Liver (tissue), 9 donors: Measurements from ENCODE around the gene SYNC. TPM values are rescaled to one million over a fixed set of nuclear protein-coding genes. Genes with fewer than 3 reads are reported as not detected.

Experiments
- DNase-seq: peaks from one replicate; pipeline ENCODE4 v3.0.0-alpha.2; 2017; ENCODE audit warnings: low spot score
- H3K27ac ChIP-seq, 2 donors: one replicate each; pipeline ENCODE4 v1.7.0; 2013; ENCODE audit warnings: inconsistent platforms in 2 of 2, low read length in 2 of 2, control low read depth in 1 of 2, low read depth in 1 of 2, mild to moderate bottlenecking in 1 of 2
- H3K27me3 ChIP-seq, 4 donors: one replicate each; pipeline versions ENCODE4 v1.6.1 to v1.7.0; 2013; ENCODE audit warnings: low read length in 3 of 4, inconsistent platforms in 1 of 4, mild to moderate bottlenecking in 1 of 4, moderate library complexity in 1 of 4; ENCODE audit not compliant: control insufficient read depth in 4 of 4, insufficient read depth in 4 of 4
- H3K36me3 ChIP-seq, 4 donors: one replicate each; pipeline versions ENCODE4 v1.6.1 to v1.7.0; 2013; ENCODE audit warnings: low read length in 3 of 4, mild to moderate bottlenecking in 3 of 4, low read depth in 1 of 4, moderate library complexity in 1 of 4; ENCODE audit not compliant: control insufficient read depth in 4 of 4, insufficient read depth in 3 of 4
- H3K4me1 ChIP-seq, 4 donors: one replicate each; pipeline versions ENCODE4 v1.6.1 to v1.7.0; 2013; ENCODE audit warnings: low read length in 3 of 4, mild to moderate bottlenecking in 3 of 4, moderate library complexity in 1 of 4; ENCODE audit not compliant: control insufficient read depth in 4 of 4, insufficient read depth in 4 of 4
- H3K4me3 ChIP-seq, 3 donors: one replicate each; pipeline versions ENCODE4 v1.6.1 to v1.7.0; 2013; ENCODE audit warnings: low read length in 3 of 3, control low read depth in 1 of 3, low read depth in 1 of 3, mild to moderate bottlenecking in 1 of 3
- H3K9ac ChIP-seq, 2 donors: one replicate each; pipeline ENCODE4 v1.7.0; 2013; ENCODE audit warnings: low read length in 2 of 2, mild to moderate bottlenecking in 2 of 2, moderate library complexity in 2 of 2, control low read depth in 1 of 2, low read depth in 1 of 2
- H3K9me3 ChIP-seq, 4 donors: one replicate each; pipeline versions ENCODE4 v1.6.1 to v1.7.0; 2013; ENCODE audit warnings: low read length in 3 of 4; ENCODE audit not compliant: control insufficient read depth in 4 of 4
- CTCF ChIP-seq: fragments of 150-350 bp; IDR thresholded peaks from 2 replicates; pipeline ENCODE4 v1.5.1; 2017; ENCODE audit warnings: improper control_type of control experiment, low read depth, low read length; ENCODE audit not compliant: missing input control
- EGR1 ChIP-seq, 2 donors: IDR thresholded peaks; 2 replicates each; pipeline ENCODE4 v1.6.1; 2016 to 2018; ENCODE audit warnings: antibody characterized with exemption in 2 of 2, low read depth in 2 of 2
- FOXA1 ChIP-seq: IDR thresholded peaks from 2 replicates; pipeline ENCODE4 v1.6.1; 2016; ENCODE audit warnings: antibody characterized with exemption
- FOXA2 ChIP-seq: IDR thresholded peaks from 2 replicates; pipeline ENCODE4 v1.6.1; 2016; ENCODE audit warnings: antibody characterized with exemption
- GABPA ChIP-seq, 2 donors: IDR thresholded peaks in 1 of 2; conservative IDR thresholded peaks in 1 of 2; 2 replicates each; pipeline ENCODE4 v1.6.1; 2016; ENCODE audit warnings: antibody characterized with exemption in 2 of 2, mild to moderate bottlenecking in 1 of 2, moderate library complexity in 1 of 2
- HNF4A ChIP-seq, 2 donors: conservative IDR thresholded peaks; 2 replicates each; pipeline ENCODE4 v1.6.1; 2016; ENCODE audit warnings: antibody characterized with exemption in 2 of 2, mild to moderate bottlenecking in 2 of 2
- MAX ChIP-seq: IDR thresholded peaks from 2 replicates; pipeline ENCODE4 v1.6.1; 2016; ENCODE audit warnings: antibody characterized with exemption
- RAD21 ChIP-seq, 2 donors: IDR thresholded peaks; 2 replicates each; pipeline ENCODE4 v1.6.1; 2016; ENCODE audit warnings: antibody characterized with exemption in 2 of 2, mild to moderate bottlenecking in 2 of 2
- RXRA ChIP-seq, 2 donors: IDR thresholded peaks; 2 replicates each; pipeline ENCODE4 v1.6.1; 2017 to 2018; ENCODE audit warnings: antibody characterized with exemption in 2 of 2, mild to moderate bottlenecking in 1 of 2
- SP1 ChIP-seq: IDR thresholded peaks from 2 replicates; pipeline ENCODE4 v1.6.1; 2018; ENCODE audit warnings: antibody characterized with exemption, mild to moderate bottlenecking
- WGBS: extraction: QIAGEN DNeasy Blood & Tissue Kit; methylation state at CpG from one replicate; pipeline ENCODE4 v1.1.7; 2013; 5-methylcytosine and 5-hydroxymethylcytosine counted together
- polyA plus RNA-seq, 2 donors: library from polyadenylated mRNA; stranded (reverse) in 1 of 2; unstranded in 1 of 2; fragments of 200-250 nt in 1 of 2; fragments of >200 nt in 1 of 2; fragmentation: Nextera tagmentation in 1 of 2; extraction: Ambion mirVana in 1 of 2; gene quantifications; one replicate each; pipeline versions ENCODE4 v1.2.1 to v1.2.3, GENCODE V29; 2013 to 2015
- total RNA-seq, 2 donors: library from RNA; depleted of rRNA; stranded (reverse); fragments of >200 nt; gene quantifications; one replicate each; pipeline ENCODE4 v1.2.3, GENCODE V29; 2014
- TF ChIP-seq, protein P1 (sequence below): IDR thresholded peaks from 2 replicates; pipeline ENCODE4 v1.6.1; 2016; ENCODE audit warnings: antibody characterized with exemption
- TF ChIP-seq, protein P2 (sequence below): IDR thresholded peaks from 2 replicates; pipeline ENCODE4 v1.6.1; 2016; ENCODE audit warnings: antibody characterized with exemption, mild to moderate bottlenecking
- TF ChIP-seq, protein P3 (sequence below): IDR thresholded peaks from 2 replicates; pipeline ENCODE4 v1.6.1; 2016; ENCODE audit warnings: antibody characterized with exemption
- donor health status: healthy.
- donor health status: healthy.
- donor health status: healthy.
- donor health status: healthy.
- donor health status: healthy.

Gene SYNC
- total and polyA plus RNA-seq, 4 donors: 0.23 to 1.5 (median 0.31) TPM

DNA sequence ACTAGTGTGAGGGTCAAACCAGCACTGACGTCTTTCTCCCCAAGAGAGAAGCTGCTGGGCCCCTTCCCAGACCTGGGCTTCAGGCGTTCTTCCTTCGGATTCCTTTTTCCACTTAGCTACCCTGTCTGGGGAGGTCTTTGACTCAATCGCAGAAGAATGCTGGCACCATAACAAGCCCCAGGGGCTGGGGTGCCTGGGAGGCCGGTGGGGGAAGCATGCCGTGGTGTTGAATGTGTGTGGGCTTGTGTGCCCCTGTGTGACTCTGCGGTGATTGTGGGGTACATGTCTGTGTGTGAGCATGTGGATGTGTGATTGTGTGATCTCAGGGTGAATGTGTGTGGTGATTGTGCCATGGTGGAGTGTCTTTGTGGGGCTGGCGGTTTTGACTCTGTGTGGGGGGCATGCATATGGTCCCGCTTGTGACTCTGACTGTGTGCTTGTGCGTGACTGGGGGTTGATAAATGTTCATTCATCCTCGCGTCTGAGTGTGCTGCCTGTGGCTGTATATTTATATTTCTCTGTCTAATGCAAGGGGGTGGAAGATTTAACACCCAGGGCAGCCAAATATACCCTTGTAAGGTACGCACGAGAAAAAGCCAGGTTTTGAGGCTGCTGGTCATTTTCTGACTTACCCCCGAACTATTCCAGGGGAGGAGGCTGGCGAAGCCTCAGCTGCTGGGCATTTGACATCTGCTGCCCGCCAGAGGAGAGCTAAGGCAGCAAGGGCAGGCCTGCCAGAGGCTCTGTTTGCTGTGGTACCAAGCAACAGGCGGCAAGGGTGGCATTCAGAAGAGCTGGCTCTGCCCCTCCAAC is 1.1 kb upstream of the SYNC start:
- Histone ChIP-seq H3K27ac (no peak overlapping the region), H3K36me3 (no peaks in the 10 kb centered on the region), H3K9ac (no peak overlapping the region), H3K27me3 (no peaks in the 10 kb centered on the region), H3K4me3 (no peak overlapping the region), H3K4me1 (peaks cover 0 to 11% (median 2%) of the 10 kb centered on the region in 4 donors), H3K9me3 (no peaks in the 10 kb centered on the region)
- WGBS: 77% methylated on average over 18 of the region's 18 CpGs
- no peak for DNase-seq
- TF ChIP-seq RXRA (IDR thresholded peaks at IDR 0.05): no peak
- no peak for TF ChIP-seq HNF4A (conservative IDR thresholded peaks at IDR 0.05)
- TF ChIP-seq, protein P1, sequence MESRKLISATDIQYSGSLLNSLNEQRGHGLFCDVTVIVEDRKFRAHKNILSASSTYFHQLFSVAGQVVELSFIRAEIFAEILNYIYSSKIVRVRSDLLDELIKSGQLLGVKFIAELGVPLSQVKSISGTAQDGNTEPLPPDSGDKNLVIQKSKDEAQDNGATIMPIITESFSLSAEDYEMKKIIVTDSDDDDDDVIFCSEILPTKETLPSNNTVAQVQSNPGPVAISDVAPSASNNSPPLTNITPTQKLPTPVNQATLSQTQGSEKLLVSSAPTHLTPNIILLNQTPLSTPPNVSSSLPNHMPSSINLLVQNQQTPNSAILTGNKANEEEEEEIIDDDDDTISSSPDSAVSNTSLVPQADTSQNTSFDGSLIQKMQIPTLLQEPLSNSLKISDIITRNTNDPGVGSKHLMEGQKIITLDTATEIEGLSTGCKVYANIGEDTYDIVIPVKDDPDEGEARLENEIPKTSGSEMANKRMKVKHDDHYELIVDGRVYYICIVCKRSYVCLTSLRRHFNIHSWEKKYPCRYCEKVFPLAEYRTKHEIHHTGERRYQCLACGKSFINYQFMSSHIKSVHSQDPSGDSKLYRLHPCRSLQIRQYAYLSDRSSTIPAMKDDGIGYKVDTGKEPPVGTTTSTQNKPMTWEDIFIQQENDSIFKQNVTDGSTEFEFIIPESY: no peak
- no peak for TF ChIP-seq CTCF
- no peak for TF ChIP-seq RAD21 (IDR thresholded peaks at IDR 0.05)
- no peak for TF ChIP-seq FOXA1
- TF ChIP-seq MAX: no peak
- TF ChIP-seq, protein P2, sequence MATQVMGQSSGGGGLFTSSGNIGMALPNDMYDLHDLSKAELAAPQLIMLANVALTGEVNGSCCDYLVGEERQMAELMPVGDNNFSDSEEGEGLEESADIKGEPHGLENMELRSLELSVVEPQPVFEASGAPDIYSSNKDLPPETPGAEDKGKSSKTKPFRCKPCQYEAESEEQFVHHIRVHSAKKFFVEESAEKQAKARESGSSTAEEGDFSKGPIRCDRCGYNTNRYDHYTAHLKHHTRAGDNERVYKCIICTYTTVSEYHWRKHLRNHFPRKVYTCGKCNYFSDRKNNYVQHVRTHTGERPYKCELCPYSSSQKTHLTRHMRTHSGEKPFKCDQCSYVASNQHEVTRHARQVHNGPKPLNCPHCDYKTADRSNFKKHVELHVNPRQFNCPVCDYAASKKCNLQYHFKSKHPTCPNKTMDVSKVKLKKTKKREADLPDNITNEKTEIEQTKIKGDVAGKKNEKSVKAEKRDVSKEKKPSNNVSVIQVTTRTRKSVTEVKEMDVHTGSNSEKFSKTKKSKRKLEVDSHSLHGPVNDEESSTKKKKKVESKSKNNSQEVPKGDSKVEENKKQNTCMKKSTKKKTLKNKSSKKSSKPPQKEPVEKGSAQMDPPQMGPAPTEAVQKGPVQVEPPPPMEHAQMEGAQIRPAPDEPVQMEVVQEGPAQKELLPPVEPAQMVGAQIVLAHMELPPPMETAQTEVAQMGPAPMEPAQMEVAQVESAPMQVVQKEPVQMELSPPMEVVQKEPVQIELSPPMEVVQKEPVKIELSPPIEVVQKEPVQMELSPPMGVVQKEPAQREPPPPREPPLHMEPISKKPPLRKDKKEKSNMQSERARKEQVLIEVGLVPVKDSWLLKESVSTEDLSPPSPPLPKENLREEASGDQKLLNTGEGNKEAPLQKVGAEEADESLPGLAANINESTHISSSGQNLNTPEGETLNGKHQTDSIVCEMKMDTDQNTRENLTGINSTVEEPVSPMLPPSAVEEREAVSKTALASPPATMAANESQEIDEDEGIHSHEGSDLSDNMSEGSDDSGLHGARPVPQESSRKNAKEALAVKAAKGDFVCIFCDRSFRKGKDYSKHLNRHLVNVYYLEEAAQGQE: no peak
- no peak for TF ChIP-seq EGR1 (IDR thresholded peaks at IDR 0.05; ENCODE audit: low read depth in 2 of 2)
- no peak for TF ChIP-seq FOXA2
- no peak for TF ChIP-seq SP1
- no peak for TF ChIP-seq GABPA (IDR thresholded peaks at IDR 0.05 in 1 of 2, conservative IDR thresholded peaks at IDR 0.05 in 1 of 2)
- TF ChIP-seq, protein P3, sequence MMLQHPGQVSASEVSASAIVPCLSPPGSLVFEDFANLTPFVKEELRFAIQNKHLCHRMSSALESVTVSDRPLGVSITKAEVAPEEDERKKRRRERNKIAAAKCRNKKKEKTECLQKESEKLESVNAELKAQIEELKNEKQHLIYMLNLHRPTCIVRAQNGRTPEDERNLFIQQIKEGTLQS: no peak
